GM12891 (cell line): Measurements from ENCODE around the gene DNAH3.

Source experiments
- POLR2A ChIP-seq: IDR thresholded peaks from 2 replicates; pipeline ENCODE4 v1.6.1; 2011; ENCODE audit warnings: low read depth, low read length, control low read depth
- POLR2AphosphoS5 ChIP-seq: IDR thresholded peaks from 2 replicates; pipeline ENCODE4 v1.6.1; 2011; ENCODE audit warnings: low read depth, low read length, control low read depth
- TAF1 ChIP-seq: IDR thresholded peaks from 2 replicates; pipeline ENCODE4 v1.6.1; 2011; ENCODE audit warnings: low read depth, low read length, control low read depth

- TF ChIP-seq POLR2A (no peak), TAF1 (no peak), POLR2AphosphoS5 (no peak)
Observed at GRCh38 chr16:20976576-20976975, 174.1 kb downstream of the DNAH3 start.
